Dermis lymphatic vessel endothelial cell (primary cell): Measurements from ENCODE around the gene TEP1. TPM values are rescaled to one million over a fixed set of nuclear protein-coding genes. Genes with fewer than 3 reads are reported as not detected.

Experiments
- total RNA-seq: library from RNA; depleted of rRNA; stranded (reverse); fragments of >200 nt; gene quantifications from 2 replicates; pipeline ENCODE4 v1.2.1, GENCODE V29; 2014

The TEP1 gene
- 25.2 and 33.3 TPM in 2 replicates for total RNA-seq

GRCh38 chr14:20412876-20413743 lies at the start of gene TEP1:
TEP1 (minus strand) TSS chr14:20413501; CDS start chr14:20408439, 5,062 bp downstream.

GRCh38 chr14:20461225-20462141 lies 48.2 kb upstream of the TEP1 start, which contains the start of gene PIP4P1:
PIP4P1 (minus strand) TSS chr14:20461434; CDS start chr14:20461325, 109 bp downstream.

GRCh38 chr14:20454516-20455354 lies 41.4 kb upstream of the TEP1 start, which contains the start of the genes APEX1 and OSGEP:
APEX1 (plus strand) TSS chr14:20455226; CDS start chr14:20455646, 420 bp downstream.
OSGEP (minus strand) TSS chr14:20454812; CDS start chr14:20454683, 129 bp downstream.

GRCh38 chr14:20435582-20436362 lies 22.5 kb upstream of the TEP1 start, which contains the start of gene KLHL33:
KLHL33 (minus strand) TSS chr14:20436166; CDS start chr14:20435811, 355 bp downstream.

GRCh38 chr14:20343092-20343861 lies 70.0 kb downstream of the TEP1 start, which contains the start of gene PARP2:
PARP2 (plus strand) TSS chr14:20343635; CDS start chr14:20343642, 7 bp downstream.

GRCh38 chr14:20332788-20333493 lies 80.4 kb downstream of the TEP1 start, which contains the start of gene CCNB1IP1:
CCNB1IP1 (minus strand) TSS chr14:20333279; CDS start chr14:20316523, 16,756 bp downstream.

Other genes with a start within 250 kb of the TEP1 start
- gene OR11G2, start 222.6 kb downstream of the TEP1 start, total RNA-seq, result not detected in 2 replicates
- not detected in 2 replicates for gene OR11H6, start 189.8 kb downstream of the TEP1 start, total RNA-seq
- gene OR11H7, start 184.5 kb downstream of the TEP1 start, total RNA-seq, result not detected in 2 replicates
- gene OR11H4, start 174.2 kb downstream of the TEP1 start, total RNA-seq, result not detected in 2 replicates
- 21.5 and 25.5 TPM in 2 replicates for gene TTC5, start 107.5 kb downstream of the TEP1 start, total RNA-seq
- 37.2 and 63.2 TPM in 2 replicates for gene CCNB1IP1, start 80.2 kb downstream of the TEP1 start, total RNA-seq
- gene PARP2, start 69.9 kb downstream of the TEP1 start, total RNA-seq, result 3.9 and 4.3 TPM in 2 replicates
- 0.09 and 0.11 TPM in 2 replicates for gene KLHL33, start 22.7 kb upstream of the TEP1 start, total RNA-seq
- 50.4 and 53.9 TPM in 2 replicates for gene OSGEP, start 41.3 kb upstream of the TEP1 start, total RNA-seq
- gene APEX1, start 41.7 kb upstream of the TEP1 start, total RNA-seq, result 56.7 and 76.1 TPM in 2 replicates
- gene PIP4P1, start 47.9 kb upstream of the TEP1 start, total RNA-seq, result 18.3 and 33.3 TPM in 2 replicates
- 161 and 229 TPM in 2 replicates for gene PNP, start 55.9 kb upstream of the TEP1 start, total RNA-seq
- under 0.01 TPM in 1 of 2 replicates, not detected in the other for gene RNASE10, start 92.0 kb upstream of the TEP1 start, total RNA-seq
- gene RNASE9, start 147.5 kb upstream of the TEP1 start, total RNA-seq, result not detected in 2 replicates
- not detected in 2 replicates for gene RNASE11, start 174.5 kb upstream of the TEP1 start, total RNA-seq
- not detected in 2 replicates for gene RNASE12, start 177.9 kb upstream of the TEP1 start, total RNA-seq
- not detected in 2 replicates for gene OR6S1, start 228.2 kb upstream of the TEP1 start, total RNA-seq